ENCODE data around the gene WASL.
A peak's percentile ranks its signal among the peaks of the same experiment; 100 is the strongest.
"Not testable (repeated sequence)": the region's sequence is repeated elsewhere in the genome, so short reads cannot be mapped to it uniquely, and the experiment has no call there.

The WASL gene

DNA sequence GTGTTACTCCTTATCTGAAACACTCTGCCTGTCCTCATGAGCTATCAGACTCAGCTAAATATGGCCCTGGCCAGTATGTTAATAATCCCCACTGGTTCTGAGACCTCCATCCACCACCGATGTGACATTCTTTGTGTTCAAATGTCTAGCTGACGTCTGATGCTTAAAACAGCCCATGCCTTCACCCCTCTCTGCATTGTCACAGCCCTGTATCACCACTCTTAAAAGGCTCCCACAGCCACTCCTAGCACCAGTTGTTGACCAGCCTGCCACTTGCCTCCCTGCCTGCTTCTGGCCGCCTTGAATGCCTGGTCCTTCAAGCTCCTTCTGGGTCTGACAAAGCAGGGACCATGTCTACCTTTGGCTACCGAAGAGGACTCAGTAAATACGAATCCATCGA, 93.2 kb downstream of the WASL start, which contains the start of gene LMOD2:
Gene LMOD2 (plus strand): TSS at position 253 of the 400 bp plus-strand sequence. CDS start 98 bp downstream, at position 351.
- no peak for DNase-seq

DNA sequence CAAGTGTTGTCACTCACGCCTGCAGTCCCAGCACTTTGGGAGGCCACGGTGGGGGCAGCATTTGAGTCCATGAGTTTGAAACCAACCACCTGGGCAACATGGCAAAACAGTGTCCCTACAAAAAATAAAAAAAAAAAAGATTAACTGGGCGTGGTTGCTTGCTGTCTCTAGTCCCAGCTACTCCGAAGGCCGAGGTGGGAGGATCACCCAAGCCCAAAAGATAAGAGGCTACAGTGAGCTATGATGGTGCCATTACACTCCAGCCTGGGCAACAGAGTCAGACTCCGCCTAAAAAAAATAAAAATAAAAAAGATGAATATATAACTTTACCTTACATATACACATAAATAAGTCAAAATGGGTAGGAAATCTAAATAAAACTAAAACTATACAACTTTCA, 95.6 kb downstream of the WASL start:
- DNase-seq, result no peak

DNA sequence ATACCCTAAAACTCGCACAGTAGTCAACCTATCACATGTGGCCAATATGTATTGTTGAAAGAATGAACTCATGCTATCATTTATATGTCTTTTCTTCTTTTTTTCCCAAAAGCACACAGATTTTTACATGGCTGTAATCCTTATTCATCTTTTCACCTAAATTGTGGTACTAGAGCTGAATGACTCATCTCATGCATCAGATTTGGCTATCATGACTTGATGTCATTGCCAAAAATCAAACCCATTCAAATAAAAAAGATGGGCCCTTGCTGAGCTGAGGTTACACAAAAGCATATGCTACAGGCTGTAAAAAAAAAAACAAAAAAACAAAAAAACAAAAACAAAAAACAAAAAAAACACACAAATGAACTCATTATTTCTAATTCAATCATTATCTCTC, 96.4 kb downstream of the WASL start:
- no peak for DNase-seq

DNA sequence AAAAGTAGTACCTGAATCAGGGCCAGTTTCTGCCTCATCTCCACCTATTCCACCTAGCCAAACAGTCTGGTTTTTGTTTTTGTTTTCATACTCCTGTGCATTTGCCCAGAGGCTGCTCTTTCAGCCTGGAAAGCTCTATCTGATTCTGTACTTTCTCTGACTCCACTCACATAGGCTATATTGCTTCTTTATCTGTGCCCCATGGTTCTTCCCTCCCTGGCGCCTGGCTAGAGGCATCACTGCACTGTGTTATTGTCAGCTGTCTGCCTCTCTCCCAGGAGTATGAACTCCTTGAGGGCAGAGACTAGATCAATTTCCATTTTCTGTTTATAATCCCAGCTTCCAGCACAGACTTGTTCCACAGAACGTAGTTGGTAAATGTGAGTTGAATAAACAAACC, 98.2 kb downstream of the WASL start:
- no peak for DNase-seq

DNA sequence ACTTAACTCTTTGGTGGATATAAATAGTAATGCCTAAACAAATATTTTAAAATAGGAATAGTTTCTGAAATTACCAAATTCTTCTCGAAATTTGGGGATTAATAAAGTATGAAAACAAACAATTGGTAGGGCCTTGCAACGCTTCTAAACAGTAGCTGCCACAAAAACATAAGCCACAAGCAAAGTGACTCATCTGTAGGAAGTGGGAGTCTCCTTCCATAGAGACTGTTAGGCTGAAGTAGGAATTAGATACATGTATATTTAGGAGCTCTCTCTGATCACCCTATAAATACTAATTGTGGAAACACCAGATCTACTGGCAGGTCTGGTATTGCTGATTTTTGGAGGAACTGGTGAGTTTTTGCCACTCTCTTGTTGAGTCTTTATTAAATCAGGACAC, 98.8 kb downstream of the WASL start:
- no peak for DNase-seq

DNA sequence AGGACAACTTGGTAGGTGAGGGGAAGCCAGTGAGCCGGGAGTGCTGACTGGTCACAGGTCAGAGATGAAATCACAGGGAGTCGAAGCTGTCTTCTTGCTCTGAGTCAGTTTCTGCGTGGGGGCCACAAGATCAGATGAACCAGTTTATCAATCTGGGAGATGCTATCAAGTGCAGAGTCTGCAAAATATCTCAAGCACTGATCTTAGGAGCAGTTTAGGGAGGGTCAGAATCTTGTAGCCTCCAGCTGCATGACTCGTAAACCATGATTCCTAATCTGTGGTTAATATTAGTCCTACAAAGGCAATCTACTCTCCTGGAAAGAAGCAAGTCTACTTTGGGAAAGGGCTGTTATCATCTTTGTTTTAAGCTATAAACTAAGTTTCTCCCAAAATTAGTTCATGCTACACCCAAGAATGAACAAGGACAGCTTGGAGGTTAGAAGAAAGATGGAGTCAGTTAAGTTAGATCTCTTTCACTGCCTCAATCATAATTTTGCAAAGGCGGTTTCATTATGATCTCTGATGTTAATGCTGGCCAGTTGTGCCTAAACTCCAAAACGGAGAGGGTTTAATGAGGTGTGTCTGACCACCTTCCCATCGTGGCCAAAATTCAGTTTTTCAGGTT, 101.6 kb downstream of the WASL start:
- DNase-seq, result no peak

DNA sequence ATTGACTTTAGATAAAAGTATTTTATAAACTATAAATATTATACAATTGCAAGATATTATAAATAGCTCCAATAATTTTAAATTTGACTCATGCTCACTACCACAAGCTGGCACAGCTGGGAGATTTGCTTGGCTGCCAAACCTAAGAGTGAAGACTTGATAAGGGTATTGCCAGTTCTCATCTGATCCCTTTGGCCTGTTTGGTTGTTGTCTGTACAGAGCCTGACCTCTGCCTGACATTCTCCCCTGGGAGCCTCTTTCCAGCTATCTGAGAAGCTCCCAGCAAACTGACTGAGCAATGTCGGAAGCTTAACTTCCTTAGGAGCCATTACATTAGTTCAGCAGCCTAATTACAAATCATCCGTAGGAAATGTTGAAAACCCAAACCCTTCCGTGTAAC, 103.3 kb downstream of the WASL start:
- no peak for DNase-seq

DNA sequence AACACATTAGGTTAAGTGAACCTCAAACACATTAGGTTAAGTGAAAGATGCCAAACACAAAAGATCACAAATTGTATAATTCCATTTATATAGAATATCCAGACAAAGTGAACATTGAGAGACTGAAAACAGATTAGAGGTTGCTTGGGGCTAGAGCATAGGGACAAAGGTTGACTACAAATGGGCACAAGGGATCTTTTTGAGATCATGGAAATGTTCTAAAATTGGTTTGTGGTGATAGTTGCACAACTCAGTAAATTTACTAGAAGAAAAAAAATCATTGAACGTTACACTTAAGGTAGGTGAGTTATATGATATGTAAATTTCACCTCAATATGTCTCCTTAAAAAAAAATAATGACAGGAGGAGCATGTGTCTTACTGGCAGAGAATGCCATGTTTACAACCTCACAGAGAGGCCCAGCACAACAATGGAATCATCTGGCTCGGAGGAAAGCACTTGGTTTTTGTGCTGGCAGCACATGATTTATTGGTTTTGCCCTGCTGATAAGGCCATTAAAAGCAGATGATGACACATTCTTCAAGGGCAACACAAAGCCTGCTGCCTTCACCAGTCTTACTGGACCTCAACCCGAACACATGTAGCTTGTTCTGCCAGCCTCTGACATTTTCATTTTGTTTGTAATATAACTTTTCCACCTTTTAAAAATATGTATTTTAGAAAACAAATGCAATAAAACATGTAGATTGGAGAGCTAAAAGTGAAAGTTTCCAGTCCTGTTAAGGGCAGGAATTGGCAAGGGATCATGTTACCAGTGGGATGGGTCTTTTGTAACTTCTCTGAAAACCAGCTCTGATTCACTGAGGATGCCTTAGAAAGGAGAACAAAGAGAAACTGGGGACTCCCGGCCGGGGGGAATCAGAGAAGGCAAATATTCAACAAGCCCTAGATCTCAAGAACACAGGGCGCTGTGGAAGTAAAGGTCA, 105.0 kb downstream of the WASL start:
- no peak for DNase-seq

DNA sequence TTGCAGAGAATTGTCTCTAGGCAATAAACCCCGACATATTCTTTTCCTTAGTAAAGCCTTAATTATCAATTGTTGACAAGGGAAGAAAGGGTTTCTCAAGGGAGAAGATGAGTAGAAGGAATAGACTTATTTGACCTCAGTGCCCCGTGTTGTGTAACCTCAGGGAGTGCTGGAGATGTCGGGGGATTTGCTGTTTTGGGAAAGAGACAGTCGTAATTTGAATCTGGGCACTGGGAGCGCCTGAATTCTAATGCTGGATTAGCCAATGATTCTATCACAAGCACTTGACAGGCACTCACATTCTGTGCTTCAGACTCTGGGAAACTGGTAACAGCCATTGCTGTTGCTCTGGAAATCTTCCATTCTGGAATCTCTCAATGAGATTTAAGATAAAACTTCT, 106.9 kb downstream of the WASL start:
- DNase-seq, result no peak

DNA sequence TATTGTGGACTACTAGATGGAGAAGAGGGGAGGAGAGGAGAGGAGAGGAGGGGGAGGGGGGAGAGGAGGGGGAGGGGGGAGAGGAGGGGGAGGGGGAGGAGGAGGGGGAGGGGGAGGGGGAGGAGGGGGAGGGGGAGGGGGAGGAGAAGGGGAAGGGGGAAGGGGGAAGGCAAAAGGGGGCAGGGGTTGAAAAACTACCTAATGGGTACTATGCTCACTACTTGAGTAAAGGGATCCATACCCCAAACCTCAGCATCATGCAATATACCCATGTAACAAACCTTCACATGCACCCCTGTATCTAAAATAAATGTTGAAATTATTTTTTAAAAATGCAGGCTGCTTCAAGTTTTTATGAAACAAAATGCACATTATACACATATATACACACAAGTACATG, 108.2 kb downstream of the WASL start:
- DNase-seq, result no peak

DNA sequence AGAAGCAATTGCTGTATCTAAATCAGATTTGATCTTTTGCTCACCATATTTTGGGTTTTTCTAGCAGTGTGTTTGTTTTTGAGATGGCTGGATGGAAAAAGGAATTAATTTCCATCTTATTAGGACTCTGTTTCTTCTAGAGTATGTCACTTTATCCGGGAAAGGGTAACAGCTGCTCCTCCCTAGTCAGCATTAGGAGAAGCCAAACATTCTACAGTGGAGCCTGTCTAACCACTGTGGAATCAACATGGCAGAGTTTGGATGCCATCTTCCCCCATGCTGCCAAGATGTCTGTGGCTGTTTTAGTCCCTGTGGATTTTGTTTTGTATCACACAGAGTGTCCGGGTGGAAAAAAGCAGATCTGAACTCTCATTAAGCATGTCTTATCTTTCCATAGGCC, 109.2 kb downstream of the WASL start:
- DNase-seq, result no peak

DNA sequence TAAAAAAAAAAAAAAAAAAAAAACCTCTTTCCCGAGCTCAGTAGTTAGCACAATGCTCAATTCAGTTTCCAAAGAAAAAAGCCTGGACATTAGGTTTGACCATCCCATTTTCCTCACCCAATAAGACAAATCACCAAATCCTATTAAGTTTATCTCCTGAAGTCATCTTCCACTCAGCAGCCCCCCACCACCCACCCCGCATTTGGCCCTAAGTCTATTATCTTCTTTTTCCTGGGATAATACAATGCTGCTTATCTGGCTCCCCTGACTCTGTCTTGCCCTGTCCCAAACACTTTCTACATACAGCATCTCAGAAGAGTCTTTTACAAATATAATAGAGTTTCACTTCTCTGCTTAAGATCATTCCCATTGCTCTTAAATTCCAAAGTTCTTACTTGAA, 110.9 kb downstream of the WASL start:
- DNase-seq, result no peak

DNA sequence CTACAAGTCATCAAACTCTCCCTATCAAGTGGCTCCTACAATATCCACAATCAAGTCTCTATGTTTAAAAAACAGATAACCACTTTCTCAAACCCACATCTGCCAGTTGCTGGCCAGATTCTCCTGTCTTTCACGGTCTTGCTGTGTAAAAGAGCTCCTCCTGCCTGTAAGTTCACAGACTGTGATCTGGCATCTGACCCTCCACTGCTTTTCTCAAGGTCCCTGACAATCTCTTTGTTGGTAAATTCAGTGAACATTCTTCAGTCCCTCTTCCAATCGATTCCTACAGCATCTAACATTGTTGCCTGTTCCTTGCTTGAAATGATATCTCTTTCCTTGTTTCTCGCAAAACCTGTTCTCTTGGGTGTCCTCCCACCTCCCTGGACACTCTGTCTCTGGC, 111.6 kb downstream of the WASL start:
- no peak for DNase-seq

DNA sequence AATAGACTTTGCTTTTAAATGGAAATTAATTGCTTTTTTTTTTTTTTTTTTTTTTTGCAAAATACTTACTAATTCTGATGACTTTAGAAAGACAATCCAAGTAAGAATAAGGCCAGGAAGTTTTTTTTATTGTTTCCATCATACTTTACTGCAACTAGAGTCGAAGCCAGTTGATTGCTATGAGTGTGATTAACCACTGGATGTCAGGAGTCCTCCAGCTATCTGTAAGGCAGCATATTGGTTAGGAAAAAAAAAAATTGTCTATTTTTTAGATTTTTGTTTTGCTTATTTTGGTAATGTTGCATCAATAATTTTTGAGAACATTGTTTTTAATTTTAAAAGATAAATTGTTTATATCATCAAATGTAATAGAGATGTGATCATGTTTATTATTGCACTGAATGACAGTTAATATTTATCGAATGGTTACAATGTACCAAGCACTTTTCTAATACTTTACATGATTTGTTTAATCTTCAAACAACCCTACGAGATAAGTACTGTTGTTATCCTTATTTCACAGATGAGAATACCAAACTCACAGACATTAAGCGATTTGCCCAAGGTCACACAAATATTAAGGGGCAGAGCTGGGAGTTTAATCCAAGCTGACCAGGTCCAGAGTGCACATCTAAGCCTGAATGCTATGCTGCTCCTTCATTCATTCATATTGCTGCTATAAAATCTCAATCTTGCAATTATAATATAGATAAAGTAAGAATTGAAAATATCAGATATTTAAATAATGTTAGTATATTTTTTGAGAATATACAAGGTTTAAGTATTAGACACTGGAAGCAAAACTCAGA, 113.0 kb downstream of the WASL start:
- DNase-seq, result peak in 1 of 2 donors; percentile 3

DNA sequence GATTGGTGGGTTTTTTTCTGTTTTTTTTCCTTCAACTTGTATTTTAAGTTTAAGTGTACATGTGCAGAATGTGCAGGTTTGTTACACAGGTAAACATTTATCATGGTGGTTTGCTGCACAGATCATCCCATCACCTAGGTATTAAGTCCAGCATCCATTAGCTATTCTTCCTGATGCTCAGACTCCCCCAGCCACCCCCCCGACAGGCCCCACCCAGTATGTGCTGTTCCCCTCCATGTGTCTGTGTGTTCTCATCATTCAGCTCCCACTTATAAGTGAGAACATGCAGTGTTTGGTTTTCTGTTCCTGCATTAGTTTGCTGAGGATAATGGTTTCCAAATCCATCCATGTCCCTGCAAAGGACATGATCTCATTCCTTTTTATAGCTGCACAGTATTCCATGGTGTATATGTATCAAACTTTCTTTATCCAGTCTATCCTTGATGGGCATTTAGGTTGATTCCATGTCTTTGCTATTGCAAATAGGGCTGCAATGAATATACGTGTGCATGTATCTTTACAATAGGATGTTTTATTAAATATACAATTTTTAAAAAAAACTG, 114.7 kb downstream of the WASL start:
- not testable (repeated sequence) for DNase-seq

DNA sequence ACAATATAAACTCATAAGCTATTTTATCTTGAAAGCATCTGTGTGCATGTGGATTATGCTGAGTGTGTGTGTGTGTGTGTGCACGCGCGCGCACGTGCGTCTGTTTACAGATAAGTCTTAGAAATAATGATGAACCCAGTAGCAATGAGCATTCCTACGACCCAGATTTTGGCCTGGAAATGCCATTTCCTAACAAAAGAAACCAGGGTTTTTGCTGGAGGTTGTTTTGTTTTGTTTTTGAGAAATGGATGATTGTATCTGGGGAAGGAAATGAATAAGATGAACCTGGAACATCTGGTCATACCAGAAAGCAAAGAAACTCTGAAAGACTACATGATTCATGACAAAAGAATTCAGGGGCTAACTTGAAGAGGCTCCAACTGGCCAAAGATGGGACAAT, 115.2 kb downstream of the WASL start:
- no peak for DNase-seq

DNA sequence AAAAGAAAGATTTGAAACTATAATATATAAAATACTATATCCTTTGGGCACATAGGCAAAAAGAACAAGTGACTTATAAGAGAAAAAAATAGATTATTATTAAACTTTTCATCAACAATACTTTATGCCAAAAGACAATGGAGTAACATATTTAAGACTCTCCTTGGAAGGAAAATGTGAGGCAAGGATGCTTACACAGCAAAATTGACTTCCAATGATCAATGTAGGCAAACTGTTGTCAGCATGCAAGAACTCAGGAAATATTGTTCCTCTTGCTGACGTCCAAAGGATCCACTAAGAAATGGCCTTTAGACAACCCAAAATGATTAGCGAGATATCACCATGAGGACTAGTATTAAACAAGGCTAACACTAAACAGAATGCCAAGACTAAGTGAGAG, 116.0 kb downstream of the WASL start:
- no peak for DNase-seq

All from hippocampal formation (tissue), 2 donors.